B cell (primary cell): ENCODE measurements around the gene CACNB2.

ENCODE experiments used
- EZH2 ChIP-seq: IDR thresholded peaks from 2 replicates; pipeline ENCODE4 v1.6.1; 2012; ENCODE audit warnings: borderline replicate concordance, low read depth, mild to moderate bottlenecking, moderate library complexity, low read length; ENCODE audit not compliant: insufficient read depth, poor library complexity, severe bottlenecking
- TF ChIP-seq, protein P1 (sequence below): fragments of 200-600 bp; IDR thresholded peaks from one replicate; pipeline ENCODE4 v1.8.0; 2022; ENCODE audit warnings: antibody characterized with exemption, mild to moderate bottlenecking

DNA sequence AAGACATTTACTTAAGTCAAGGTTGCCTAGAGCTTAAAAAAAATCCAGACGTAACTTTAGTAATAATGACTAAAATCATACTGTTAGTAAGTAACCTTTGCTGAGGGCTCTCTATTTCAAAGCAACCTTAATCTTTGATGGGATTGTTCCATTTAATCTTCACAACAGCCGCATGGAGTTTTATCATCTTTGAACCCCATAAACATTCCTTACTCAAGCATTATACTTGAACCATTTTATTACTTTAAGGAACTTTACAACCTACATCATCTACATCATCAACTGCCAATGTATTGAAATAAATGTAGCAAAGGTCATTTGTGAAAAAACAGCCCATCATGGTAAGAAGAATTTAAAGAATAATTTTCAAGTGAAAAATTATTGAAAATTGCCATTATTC lies 22.9 kb upstream of the CACNB2 start:
- TF ChIP-seq, protein P1, sequence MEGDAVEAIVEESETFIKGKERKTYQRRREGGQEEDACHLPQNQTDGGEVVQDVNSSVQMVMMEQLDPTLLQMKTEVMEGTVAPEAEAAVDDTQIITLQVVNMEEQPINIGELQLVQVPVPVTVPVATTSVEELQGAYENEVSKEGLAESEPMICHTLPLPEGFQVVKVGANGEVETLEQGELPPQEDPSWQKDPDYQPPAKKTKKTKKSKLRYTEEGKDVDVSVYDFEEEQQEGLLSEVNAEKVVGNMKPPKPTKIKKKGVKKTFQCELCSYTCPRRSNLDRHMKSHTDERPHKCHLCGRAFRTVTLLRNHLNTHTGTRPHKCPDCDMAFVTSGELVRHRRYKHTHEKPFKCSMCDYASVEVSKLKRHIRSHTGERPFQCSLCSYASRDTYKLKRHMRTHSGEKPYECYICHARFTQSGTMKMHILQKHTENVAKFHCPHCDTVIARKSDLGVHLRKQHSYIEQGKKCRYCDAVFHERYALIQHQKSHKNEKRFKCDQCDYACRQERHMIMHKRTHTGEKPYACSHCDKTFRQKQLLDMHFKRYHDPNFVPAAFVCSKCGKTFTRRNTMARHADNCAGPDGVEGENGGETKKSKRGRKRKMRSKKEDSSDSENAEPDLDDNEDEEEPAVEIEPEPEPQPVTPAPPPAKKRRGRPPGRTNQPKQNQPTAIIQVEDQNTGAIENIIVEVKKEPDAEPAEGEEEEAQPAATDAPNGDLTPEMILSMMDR: no peak
- no peak for TF ChIP-seq EZH2
